Heart left ventricle (tissue), 13 donors: ENCODE data around the gene SLC10A7.

ENCODE experiments used
- POLR2A ChIP-seq, 2 donors: fragments of 450-650 bp; IDR thresholded peaks; one replicate each; pipeline ENCODE4 v1.6.1; 2017; ENCODE audit warnings: antibody characterized with exemption in 2 of 2, mild to moderate bottlenecking in 2 of 2, moderate library complexity in 2 of 2
- TF ChIP-seq, protein P1 (sequence below), 12 donors: fragments of 200-600 bp; sonication (generic) in 4 of 12; IDR thresholded peaks; one replicate each; pipeline versions ENCODE4 v1.5.0 to v1.8.0; 2018 to 2022; ENCODE audit warnings: antibody characterized with exemption in 12 of 12, mild to moderate bottlenecking in 5 of 12
- donor health status: ischemic (EF 13 %, LVEDD 7.1; RV severe dilation, severe dysfunction).
- donor health status: DM: no; HTN: yes; CAD: no.
- donor health status: DM: no; HTN: no; CAD: no.
- donor health status: ischemic (EF 25% LVEDD 6.9; RV normal size, moderate dysfunction).
- donor health status: ischemic (EF 25% LVEDD 5.7; RV mildly dilated, moderate dysfunction).
- donor health status: ischemic (EF 35%, LVEDD 5.7; RV mildly dilated, moderate dysfunction).
- donor health status: nonischemic (EF 11% LVEDD 7.7; RV severe dilation, severe dysfunction).
- donor health status: DM: yes; HTN: yes; CAD: no.
- donor health status: PGD.
- donor health status: ischemic (EF 29% LVEDD 5.4; RV normal size, mild dysfunction).
- donor health status: nonischemic (EF 23%, LVEDD 6.1; RV moderate dilation, normal function).

DNA sequence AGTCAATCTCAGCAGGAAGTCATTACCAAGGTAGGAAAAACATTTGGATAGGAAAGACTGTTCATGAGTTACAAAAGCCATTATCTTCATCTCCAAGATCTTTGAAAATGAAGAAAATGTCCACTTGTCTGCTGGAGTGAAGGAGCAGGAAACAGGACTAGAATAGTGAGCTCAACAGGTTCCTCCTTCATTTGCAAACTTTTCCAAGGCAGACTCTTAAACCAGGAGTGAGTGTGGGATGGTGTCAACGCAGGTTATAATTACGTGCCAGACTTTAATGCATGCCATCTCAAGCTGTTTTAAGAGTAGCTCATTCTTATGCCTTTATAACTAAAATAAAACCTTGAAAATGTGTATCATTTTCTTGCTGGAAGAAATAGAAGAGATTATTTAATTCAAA, 310.9 kb downstream of the SLC10A7 start:
- TF ChIP-seq, protein P1, sequence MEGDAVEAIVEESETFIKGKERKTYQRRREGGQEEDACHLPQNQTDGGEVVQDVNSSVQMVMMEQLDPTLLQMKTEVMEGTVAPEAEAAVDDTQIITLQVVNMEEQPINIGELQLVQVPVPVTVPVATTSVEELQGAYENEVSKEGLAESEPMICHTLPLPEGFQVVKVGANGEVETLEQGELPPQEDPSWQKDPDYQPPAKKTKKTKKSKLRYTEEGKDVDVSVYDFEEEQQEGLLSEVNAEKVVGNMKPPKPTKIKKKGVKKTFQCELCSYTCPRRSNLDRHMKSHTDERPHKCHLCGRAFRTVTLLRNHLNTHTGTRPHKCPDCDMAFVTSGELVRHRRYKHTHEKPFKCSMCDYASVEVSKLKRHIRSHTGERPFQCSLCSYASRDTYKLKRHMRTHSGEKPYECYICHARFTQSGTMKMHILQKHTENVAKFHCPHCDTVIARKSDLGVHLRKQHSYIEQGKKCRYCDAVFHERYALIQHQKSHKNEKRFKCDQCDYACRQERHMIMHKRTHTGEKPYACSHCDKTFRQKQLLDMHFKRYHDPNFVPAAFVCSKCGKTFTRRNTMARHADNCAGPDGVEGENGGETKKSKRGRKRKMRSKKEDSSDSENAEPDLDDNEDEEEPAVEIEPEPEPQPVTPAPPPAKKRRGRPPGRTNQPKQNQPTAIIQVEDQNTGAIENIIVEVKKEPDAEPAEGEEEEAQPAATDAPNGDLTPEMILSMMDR (IDR thresholded peaks at IDR 0.05): no peak
- TF ChIP-seq POLR2A (IDR thresholded peaks at IDR 0.05): no peak
